Ascending aorta (tissue), 2 donors: Measurements from ENCODE around the gene SRPK1. TPM values are rescaled to one million over a fixed set of nuclear protein-coding genes. Genes with fewer than 3 reads are reported as not detected.
A peak's percentile ranks its signal among the peaks of the same experiment; 100 is the strongest.

Source experiments
- DNase-seq, 2 donors: peaks; one replicate each; pipeline ENCODE4 v3.0.0-alpha.2; 2019; ENCODE audit warnings: low spot score in 2 of 2
- H3K27ac ChIP-seq, 2 donors: fragments of 200-600 bp; sonication (generic); one replicate each; pipeline ENCODE4 v1.5.1; 2016 to 2017; ENCODE audit warnings: mild to moderate bottlenecking in 1 of 2
- H3K27me3 ChIP-seq: fragments of 200-600 bp; sonication (generic); one replicate; pipeline ENCODE4 v1.5.1; 2017
- H3K36me3 ChIP-seq, 2 donors: fragments of 200-600 bp; sonication (generic); one replicate each; pipeline ENCODE4 v1.5.1; 2016
- H3K4me1 ChIP-seq, 2 donors: fragments of 200-600 bp; sonication (generic); one replicate each; pipeline ENCODE4 v1.5.1; 2016 to 2017; ENCODE audit warnings: mild to moderate bottlenecking in 1 of 2
- H3K4me3 ChIP-seq, 2 donors: fragments of 200-600 bp; sonication (generic); one replicate each; pipeline ENCODE4 v1.5.1; 2016 to 2017; ENCODE audit warnings: mild to moderate bottlenecking in 1 of 2
- H3K9me3 ChIP-seq, 2 donors: fragments of 200-600 bp; sonication (generic); one replicate each; pipeline ENCODE4 v1.5.1; 2016
- intact Hi-C: fragments of 100-400 bp; cut with DNase I; formaldehyde crosslinking; loops from one replicate; pipeline ENCODE4 v1.15.1; 2023
- total RNA-seq: library from RNA; depleted of rRNA; stranded (reverse); fragments of >200 nt; gene quantifications from one replicate; pipeline ENCODE4 v1.1.0, GENCODE V29; 2016
- TF ChIP-seq, protein P1 (sequence below), 3 experiments: fragments of 200-600 bp in 2 of 3; fragments of 450-650 bp in 1 of 3; sonication (generic) in 2 of 3; IDR thresholded peaks; one replicate each; pipeline ENCODE4 v1.5.1; 2016 to 2019; ENCODE audit warnings: antibody characterized with exemption in 3 of 3, mild to moderate bottlenecking in 1 of 3, moderate library complexity in 1 of 3

SRPK1 gene
- 16.2 TPM for total RNA-seq

DNA sequence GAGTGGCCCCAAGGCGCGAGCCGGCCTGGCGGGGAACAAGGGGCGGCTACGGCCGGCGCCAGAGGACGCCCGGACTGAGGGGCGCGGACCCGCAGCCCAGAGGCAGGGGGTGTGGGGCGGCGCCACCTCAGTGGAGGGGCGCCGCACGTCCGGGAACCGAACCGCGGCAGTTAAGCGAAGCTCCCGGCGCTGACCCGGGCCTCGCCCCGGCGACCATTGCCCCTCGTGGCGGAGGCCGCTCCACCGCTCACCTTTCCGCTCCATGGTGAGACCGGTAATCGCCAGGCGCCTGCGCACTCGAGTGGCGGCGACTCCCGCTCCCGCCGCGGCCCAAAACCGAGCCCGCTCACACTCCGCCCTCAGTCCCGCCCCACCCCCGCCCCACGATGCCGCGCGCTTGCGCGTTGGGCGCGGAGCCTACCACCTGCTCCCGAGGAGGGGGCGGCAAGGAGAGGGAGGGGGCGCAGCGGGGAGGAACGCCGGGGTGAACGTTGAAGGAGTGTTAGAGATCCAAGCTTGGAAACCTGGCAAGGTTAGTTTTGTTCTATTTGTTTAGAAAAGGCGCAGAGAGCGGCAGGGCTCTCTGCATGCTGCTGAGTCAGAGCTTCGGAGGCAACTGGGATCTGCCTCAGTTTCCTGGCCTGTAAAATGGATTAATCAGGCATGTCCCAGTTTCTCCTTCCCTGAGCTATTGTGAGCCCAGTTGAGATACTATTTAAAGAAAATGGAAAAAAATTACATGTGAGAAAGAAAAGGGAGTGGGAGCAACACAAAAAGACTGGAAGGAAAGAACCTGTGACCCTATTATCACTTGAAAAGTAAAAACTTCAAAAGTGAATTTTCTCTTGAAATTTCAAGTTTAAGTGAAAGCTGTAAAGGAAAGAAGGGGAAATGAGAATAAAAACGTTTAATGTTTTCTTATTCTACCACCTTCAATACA, at the start of gene SRPK1:
Gene SRPK1 (minus strand): TSS at position 306 of the 940 bp plus-strand sequence. CDS start 42 bp downstream, at position 264.
- TF ChIP-seq, protein P1, sequence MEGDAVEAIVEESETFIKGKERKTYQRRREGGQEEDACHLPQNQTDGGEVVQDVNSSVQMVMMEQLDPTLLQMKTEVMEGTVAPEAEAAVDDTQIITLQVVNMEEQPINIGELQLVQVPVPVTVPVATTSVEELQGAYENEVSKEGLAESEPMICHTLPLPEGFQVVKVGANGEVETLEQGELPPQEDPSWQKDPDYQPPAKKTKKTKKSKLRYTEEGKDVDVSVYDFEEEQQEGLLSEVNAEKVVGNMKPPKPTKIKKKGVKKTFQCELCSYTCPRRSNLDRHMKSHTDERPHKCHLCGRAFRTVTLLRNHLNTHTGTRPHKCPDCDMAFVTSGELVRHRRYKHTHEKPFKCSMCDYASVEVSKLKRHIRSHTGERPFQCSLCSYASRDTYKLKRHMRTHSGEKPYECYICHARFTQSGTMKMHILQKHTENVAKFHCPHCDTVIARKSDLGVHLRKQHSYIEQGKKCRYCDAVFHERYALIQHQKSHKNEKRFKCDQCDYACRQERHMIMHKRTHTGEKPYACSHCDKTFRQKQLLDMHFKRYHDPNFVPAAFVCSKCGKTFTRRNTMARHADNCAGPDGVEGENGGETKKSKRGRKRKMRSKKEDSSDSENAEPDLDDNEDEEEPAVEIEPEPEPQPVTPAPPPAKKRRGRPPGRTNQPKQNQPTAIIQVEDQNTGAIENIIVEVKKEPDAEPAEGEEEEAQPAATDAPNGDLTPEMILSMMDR (IDR thresholded peaks at IDR 0.05): no peak
- H3K9me3 ChIP-seq: no peaks in the 10 kb centered on the region
- H3K27me3 ChIP-seq: no peaks in the 10 kb centered on the region
- peak within 1 kb of the TSS; percentile 70 to 80 for H3K27ac ChIP-seq
- H3K4me3 ChIP-seq: peak within 1 kb of the TSS; percentile 83 to 89
- peaks cover 0 to 2% of the 10 kb centered on the region in 2 donors for H3K4me1 ChIP-seq
- H3K36me3 ChIP-seq: no peaks in the 10 kb centered on the region
- intact Hi-C loops: loop anchor here (5.0 to 10.0 kb wide), 2 partner anchors 174 to 276 kb away; partner anchors contain the start of gene BRPF3
- DNase-seq: peak; percentile 32 to 91

- no peak for DNase-seq
- intact Hi-C loops: no loop called here
- Histone ChIP-seq H3K36me3 (no peaks in the 10 kb centered on the region), H3K27ac (no peak overlapping the region), H3K4me3 (no peak overlapping the region), H3K9me3 (no peaks in the 10 kb centered on the region), H3K27me3 (no peaks in the 10 kb centered on the region), H3K4me1 (no peaks in the 10 kb centered on the region)
- TF ChIP-seq, protein P1 (IDR thresholded peaks at IDR 0.05): no peak
Measured at GRCh38 chr6:35970181-35970580, 49.3 kb upstream of the SRPK1 start.

GRCh38 chr6:35969646-35970045, 48.7 kb upstream of the SRPK1 start:
- no peak overlapping the region for H3K4me3 ChIP-seq
- no peaks in the 10 kb centered on the region for H3K36me3 ChIP-seq
- H3K27ac ChIP-seq: no peak overlapping the region
- intact Hi-C loops: no loop called here
- H3K4me1 ChIP-seq: no peaks in the 10 kb centered on the region
- DNase-seq: no peak
- TF ChIP-seq, protein P1 (IDR thresholded peaks at IDR 0.05): no peak
- H3K27me3 ChIP-seq: no peaks in the 10 kb centered on the region
- H3K9me3 ChIP-seq: no peaks in the 10 kb centered on the region

DNA sequence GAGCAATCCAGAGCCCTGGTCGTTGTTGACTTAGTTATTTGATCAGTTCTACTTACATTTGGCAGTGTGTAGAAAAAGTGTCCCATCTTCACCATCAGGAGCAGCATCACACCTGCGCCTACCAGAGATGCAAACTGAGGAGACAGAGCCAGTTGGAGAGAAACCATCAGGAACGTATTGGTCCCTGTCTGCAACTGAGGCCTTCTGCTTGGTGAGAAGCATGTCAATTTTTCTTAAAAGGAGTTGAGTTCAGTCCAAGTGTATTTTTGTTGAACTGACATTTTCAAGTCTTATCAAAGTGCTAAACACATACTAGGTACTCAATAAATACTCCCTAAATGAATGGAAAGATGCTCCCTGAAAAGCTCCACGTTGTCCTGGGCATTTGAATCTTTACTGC, 47.9 kb upstream of the SRPK1 start:
- DNase-seq: no peak
- Histone ChIP-seq H3K36me3 (no peaks in the 10 kb centered on the region), H3K27ac (no peak overlapping the region), H3K27me3 (no peaks in the 10 kb centered on the region), H3K9me3 (no peaks in the 10 kb centered on the region), H3K4me1 (no peaks in the 10 kb centered on the region), H3K4me3 (no peak overlapping the region)
- intact Hi-C loops: no loop called here
- TF ChIP-seq, protein P1 (IDR thresholded peaks at IDR 0.05): no peak

DNA sequence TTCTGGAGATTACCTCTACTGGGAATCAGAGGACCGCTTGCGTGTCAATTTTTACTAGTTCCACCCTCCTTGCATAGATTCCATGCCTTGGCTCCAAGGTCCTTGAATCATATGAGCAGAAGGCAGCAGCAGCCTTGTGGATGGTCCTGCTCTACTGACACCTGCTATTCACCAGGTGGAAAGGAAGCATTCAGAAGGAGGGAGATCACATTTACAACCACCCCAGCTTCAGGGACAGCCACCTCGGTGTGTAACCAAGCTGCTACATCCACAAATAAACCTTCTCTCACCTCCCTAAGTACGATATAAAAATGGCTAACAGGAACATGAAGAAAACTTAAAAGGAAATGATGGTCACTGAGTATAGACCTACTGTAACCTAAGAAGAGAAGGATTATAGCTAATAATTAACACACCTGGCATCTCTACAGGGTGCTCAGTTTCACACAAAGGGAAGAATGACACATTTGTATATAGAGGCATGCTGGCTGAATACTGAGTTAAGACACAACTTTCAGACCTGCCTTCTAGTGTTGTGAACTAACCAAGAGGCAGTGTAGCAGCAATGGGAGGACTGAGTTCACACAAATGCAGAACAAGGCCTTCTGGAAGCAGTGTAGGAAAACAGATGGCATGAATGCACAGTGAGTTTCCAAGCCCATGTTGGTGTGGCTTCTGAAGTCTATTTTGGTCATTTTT, 46.3 kb upstream of the SRPK1 start:
- H3K9me3 ChIP-seq: no peaks in the 10 kb centered on the region
- TF ChIP-seq, protein P1 (IDR thresholded peaks at IDR 0.05): no peak
- no peaks in the 10 kb centered on the region for H3K4me1 ChIP-seq
- H3K27ac ChIP-seq: no peak overlapping the region
- no peak overlapping the region for H3K4me3 ChIP-seq
- no peaks in the 10 kb centered on the region for H3K36me3 ChIP-seq
- no peak for DNase-seq
- intact Hi-C loops: no loop called here
- no peaks in the 10 kb centered on the region for H3K27me3 ChIP-seq
